BLaER1 (cell line): ENCODE measurements around the gene ABCB11.
A peak's percentile ranks its signal among the peaks of the same experiment; 100 is the strongest.
"Not testable (repeated sequence)": the region's sequence is repeated elsewhere in the genome, so short reads cannot be mapped to it uniquely, and the experiment has no call there.

Source experiments
- H3K27ac ChIP-seq: shearing (Covaris generic); formaldehyde crosslinking; 2 replicates; pipeline ENCODE4 v1.8.1; 2022
- H3K27me3 ChIP-seq: shearing (Covaris generic); formaldehyde crosslinking; 2 replicates; pipeline ENCODE4 v1.8.1; 2022
- H3K36me3 ChIP-seq: shearing (Covaris generic); formaldehyde crosslinking; 2 replicates; pipeline ENCODE4 v1.8.1; 2022
- H3K4me1 ChIP-seq: shearing (Covaris generic); formaldehyde crosslinking; 2 replicates; pipeline ENCODE4 v1.8.1; 2022
- H3K4me2 ChIP-seq: shearing (Covaris generic); formaldehyde crosslinking; 2 replicates; pipeline ENCODE4 v1.8.1; 2022
- H3K4me3 ChIP-seq: shearing (Covaris generic); formaldehyde crosslinking; 2 replicates; pipeline ENCODE4 v1.8.1; 2022
- H3K9ac ChIP-seq: shearing (Covaris generic); formaldehyde crosslinking; 2 replicates; pipeline ENCODE4 v1.8.1; 2022
- H3K9me3 ChIP-seq: shearing (Covaris generic); formaldehyde crosslinking; 2 replicates; pipeline ENCODE4 v1.8.1; 2022
- H4K20me1 ChIP-seq: shearing (Covaris generic); formaldehyde crosslinking; 2 replicates; pipeline ENCODE4 v1.8.1; 2022
- Cebpa-rat ChIP-seq: shearing (Covaris generic); IDR thresholded peaks from 2 replicates; pipeline ENCODE4 v1.8.1; 2022

ABCB11 gene

GRCh38 chr2:168901003-168901402, 130.1 kb downstream of the ABCB11 start, which contains the start of gene G6PC2:
Gene G6PC2, plus strand, starts transcription at chr2:168901291. Its CDS starts 41 bp downstream, at chr2:168901332.
- Histone ChIP-seq H3K4me1 (no peaks in the 10 kb centered on the region), H3K27ac (no peak within 1 kb of the TSS)

GRCh38 chr2:168897449-168897848, 133.7 kb downstream of the ABCB11 start:
- H4K20me1 ChIP-seq: no peaks in the 10 kb centered on the region
- H3K4me1 ChIP-seq: no peaks in the 10 kb centered on the region
- H3K27ac ChIP-seq: no peak overlapping the region
- H3K4me2 ChIP-seq: no peak overlapping the region
- no peak overlapping the region for H3K4me3 ChIP-seq
- H3K27me3 ChIP-seq: no peaks in the 10 kb centered on the region
- TF ChIP-seq Cebpa-rat: no peak
- H3K9me3 ChIP-seq: no peaks in the 10 kb centered on the region
- H3K36me3 ChIP-seq: no peaks in the 10 kb centered on the region
- no peak overlapping the region for H3K9ac ChIP-seq

More at GRCh38 chr2:168901003-168901402, 130.1 kb downstream of the ABCB11 start, which contains the start of gene G6PC2:
- Histone ChIP-seq H3K4me2 (no peak within 1 kb of the TSS), H3K4me3 (no peak within 1 kb of the TSS), H3K9ac (no peak within 1 kb of the TSS), H3K27me3 (no peaks in the 10 kb centered on the region), H3K36me3 (no peaks in the 10 kb centered on the region), H4K20me1 (no peaks in the 10 kb centered on the region), H3K9me3 (no peaks in the 10 kb centered on the region)
- TF ChIP-seq Cebpa-rat: no peak

DNA sequence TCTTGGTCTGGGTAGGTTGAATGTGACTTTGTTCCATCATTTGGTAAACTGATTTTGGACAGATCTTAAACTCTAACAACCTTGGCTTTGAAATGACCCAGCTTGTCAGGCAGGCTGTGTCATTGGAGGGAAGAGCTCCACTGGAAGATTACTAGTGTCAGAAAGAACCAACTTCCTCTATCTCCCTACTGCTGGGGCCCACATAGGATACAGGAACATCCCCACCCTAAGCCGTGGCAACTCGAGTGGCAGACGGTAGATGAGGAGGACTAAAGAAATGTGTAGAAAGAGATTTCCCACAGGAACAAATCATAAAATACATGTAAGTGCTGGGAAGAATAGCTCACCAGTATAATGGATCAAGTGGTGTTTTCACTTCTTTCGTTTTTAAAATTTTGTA, 134.3 kb downstream of the ABCB11 start:
- Histone ChIP-seq H3K9ac (no peak overlapping the region), H4K20me1 (no peaks in the 10 kb centered on the region), H3K4me3 (no peak overlapping the region), H3K27me3 (no peaks in the 10 kb centered on the region), H3K4me2 (no peak overlapping the region), H3K4me1 (no peaks in the 10 kb centered on the region), H3K9me3 (no peaks in the 10 kb centered on the region), H3K36me3 (no peaks in the 10 kb centered on the region), H3K27ac (no peak overlapping the region)
- no peak for TF ChIP-seq Cebpa-rat

DNA sequence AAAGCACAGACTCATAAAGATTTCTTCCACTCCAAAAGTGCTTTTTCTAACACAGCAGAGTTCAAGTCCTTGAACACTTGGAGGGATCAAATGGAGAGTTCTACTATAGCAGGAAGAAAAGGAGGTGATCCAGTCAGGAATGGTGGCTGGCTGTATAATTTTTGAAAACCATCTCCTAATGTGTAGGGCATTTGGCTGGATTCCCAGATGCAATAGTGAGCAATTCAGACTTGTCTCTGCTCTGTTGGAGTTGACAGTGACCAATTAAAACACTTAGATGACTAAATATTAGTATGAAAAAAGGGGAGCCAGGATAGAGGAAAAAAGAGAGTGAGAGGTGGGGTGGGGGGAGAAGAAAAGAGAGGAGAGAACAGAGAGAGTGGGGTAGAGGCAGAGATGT, 135.4 kb downstream of the ABCB11 start:
- Histone ChIP-seq H3K4me2 (no peak overlapping the region), H3K9ac (no peak overlapping the region), H3K27ac (no peak overlapping the region), H3K36me3 (no peaks in the 10 kb centered on the region), H3K4me1 (peaks cover 1% of the 10 kb centered on the region; the same call in 1 of the 2 replicates), H4K20me1 (no peaks in the 10 kb centered on the region), H3K9me3 (no peaks in the 10 kb centered on the region), H3K27me3 (no peaks in the 10 kb centered on the region), H3K4me3 (no peak overlapping the region)
- no peak for TF ChIP-seq Cebpa-rat

- no peaks in the 10 kb centered on the region for H3K27me3 ChIP-seq
- no peak for TF ChIP-seq Cebpa-rat
- H4K20me1 ChIP-seq: no peaks in the 10 kb centered on the region
- no peak overlapping the region for H3K9ac ChIP-seq
- H3K36me3 ChIP-seq: no peaks in the 10 kb centered on the region
- no peak overlapping the region for H3K4me3 ChIP-seq
- peaks cover 8% of the 10 kb centered on the region for H3K4me1 ChIP-seq
- H3K9me3 ChIP-seq: no peaks in the 10 kb centered on the region
- no peak overlapping the region for H3K4me2 ChIP-seq
- H3K27ac ChIP-seq: no peak overlapping the region
Observed at GRCh38 chr2:168894720-168895119, 136.4 kb downstream of the ABCB11 start.

- Histone ChIP-seq H3K36me3 (no peaks in the 10 kb centered on the region), H3K4me3 (no peak overlapping the region), H3K27ac (no peak overlapping the region), H3K4me1 (peaks cover 14% of the 10 kb centered on the region), H3K27me3 (no peaks in the 10 kb centered on the region), H4K20me1 (no peaks in the 10 kb centered on the region), H3K4me2 (no peak overlapping the region), H3K9me3 (no peaks in the 10 kb centered on the region), H3K9ac (no peak overlapping the region)
- TF ChIP-seq Cebpa-rat: no peak
Observed at GRCh38 chr2:168894101-168894500, 137.0 kb downstream of the ABCB11 start.

GRCh38 chr2:168892327-168892726, 138.8 kb downstream of the ABCB11 start:
- H4K20me1 ChIP-seq: no peaks in the 10 kb centered on the region
- no peaks in the 10 kb centered on the region; the same call in 1 of the 2 replicates for H3K9me3 ChIP-seq
- H3K36me3 ChIP-seq: peaks cover 12% of the 10 kb centered on the region
- no peak for TF ChIP-seq Cebpa-rat
- no peak overlapping the region for H3K4me3 ChIP-seq
- H3K4me1 ChIP-seq: peaks cover 15% of the 10 kb centered on the region
- no peaks in the 10 kb centered on the region for H3K27me3 ChIP-seq
- no peak overlapping the region for H3K4me2 ChIP-seq
- no peak overlapping the region for H3K27ac ChIP-seq
- no peak overlapping the region for H3K9ac ChIP-seq

GRCh38 chr2:168890006-168890782, 140.9 kb downstream of the ABCB11 start, which contains the start of gene SPC25:
Gene SPC25, minus strand, starts transcription at chr2:168890430. Its CDS starts 911 bp downstream, at chr2:168889519.
- peaks cover 15% of the 10 kb centered on the region for H3K4me1 ChIP-seq
- peaks cover 33% of the 10 kb centered on the region for H3K36me3 ChIP-seq
- H3K4me2 ChIP-seq: peak within 1 kb of the TSS; percentile 94
- TF ChIP-seq Cebpa-rat: no peak
- H4K20me1 ChIP-seq: no peaks in the 10 kb centered on the region
- no peaks in the 10 kb centered on the region for H3K27me3 ChIP-seq
- peak within 1 kb of the TSS; percentile 82 for H3K4me3 ChIP-seq
- H3K9me3 ChIP-seq: no peaks in the 10 kb centered on the region; the same call in 1 of the 2 replicates
- peak within 1 kb of the TSS; percentile 84 for H3K27ac ChIP-seq
- H3K9ac ChIP-seq: peak within 1 kb of the TSS; percentile 88

DNA sequence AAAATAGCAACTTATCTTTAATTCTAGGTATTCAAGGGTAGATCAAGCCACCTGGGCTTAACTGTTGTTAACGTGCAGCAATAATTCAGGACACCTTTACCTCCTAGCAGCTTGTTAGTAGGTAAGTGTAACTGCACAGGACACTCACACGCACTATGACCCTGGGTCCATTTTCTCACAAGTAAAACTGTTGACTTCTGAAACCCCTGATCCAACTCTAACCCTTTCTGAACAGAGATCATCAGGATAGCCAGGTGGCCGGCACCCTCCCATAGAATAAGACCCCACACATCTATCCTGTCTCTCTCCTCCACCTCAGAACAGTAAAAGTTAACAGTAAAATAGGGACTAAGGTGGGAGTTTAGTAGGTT, 141.5 kb downstream of the ABCB11 start:
- Histone ChIP-seq H4K20me1 (no peaks in the 10 kb centered on the region), H3K36me3 (peaks cover 39% of the 10 kb centered on the region), H3K9me3 (no peaks in the 10 kb centered on the region; the same call in 1 of the 2 replicates), H3K9ac (peak overlapping the region; percentile 88), H3K4me3 (peak overlapping the region; percentile 82), H3K27ac (peak overlapping the region; percentile 84), H3K4me2 (peak overlapping the region; percentile 94), H3K27me3 (no peaks in the 10 kb centered on the region), H3K4me1 (peaks cover 15% of the 10 kb centered on the region)
- TF ChIP-seq Cebpa-rat: no peak

DNA sequence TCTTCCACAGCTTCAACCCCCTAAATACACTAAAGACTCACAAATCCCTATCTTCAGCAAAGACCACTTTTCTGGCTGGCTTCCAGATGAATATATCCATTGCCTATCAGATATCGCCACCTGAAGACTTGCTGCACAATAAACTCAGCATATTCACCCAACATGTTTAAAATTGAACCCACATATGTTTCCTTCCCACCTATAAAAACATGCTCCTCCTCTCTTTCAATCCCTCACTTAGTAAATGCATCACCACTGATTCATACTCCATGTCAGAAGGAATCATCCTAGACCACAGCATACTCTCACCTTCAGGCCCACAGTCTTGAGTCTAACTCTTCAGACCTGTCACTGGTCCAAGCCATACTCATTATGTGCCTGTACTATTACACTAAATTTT, 146.1 kb downstream of the ABCB11 start:
- no peak overlapping the region for H3K4me3 ChIP-seq
- no peaks in the 10 kb centered on the region; the same call in 1 of the 2 replicates for H3K9me3 ChIP-seq
- peaks cover 10% of the 10 kb centered on the region for H3K4me1 ChIP-seq
- H3K27ac ChIP-seq: no peak overlapping the region
- peaks cover 61% of the 10 kb centered on the region for H3K36me3 ChIP-seq
- no peak overlapping the region for H3K9ac ChIP-seq
- no peaks in the 10 kb centered on the region for H4K20me1 ChIP-seq
- TF ChIP-seq Cebpa-rat: no peak
- no peaks in the 10 kb centered on the region for H3K27me3 ChIP-seq
- no peak overlapping the region for H3K4me2 ChIP-seq

- H3K27me3 ChIP-seq, H3K9ac ChIP-seq, H3K4me2 ChIP-seq, H3K4me3 ChIP-seq, H3K4me1 ChIP-seq, H4K20me1 ChIP-seq, H3K9me3 ChIP-seq, H3K27ac ChIP-seq: not testable (repeated sequence)
- H3K36me3 ChIP-seq: peaks cover 48% of the 10 kb centered on the region
Observed at GRCh38 chr2:168882163-168882562, 149.0 kb downstream of the ABCB11 start.
